T-helper 17 cell (primary cell): Measurements from ENCODE around the gene CYP39A1. TPM values are rescaled to one million over a fixed set of nuclear protein-coding genes. Genes with fewer than 3 reads are reported as not detected.

Experiments
- ATAC-seq: fragments of 150-1000 bp; cut with Tn5 transposase; 2 replicates; pipeline ENCODE4 v1.10.0; 2021; ENCODE audit warnings: mild to moderate bottlenecking, moderate library complexity
- DNase-seq, 3 donors: peaks; one replicate each; pipeline versions ENCODE4 v3.0.0 to v3.0.0-alpha.2; 2020 to 2021
- H3K9me3 ChIP-seq: one replicate; pipeline ENCODE4 v1.7.0; 2013; ENCODE audit warnings: low read length, mild to moderate bottlenecking; ENCODE audit not compliant: control insufficient read depth, poor library complexity, severe bottlenecking
- H3K27ac Mint-ChIP-seq: one replicate; pipeline ENCODE4 v1.8.0; 2022; ENCODE audit warnings: mild to moderate bottlenecking, moderate library complexity, mixed read lengths
- H3K27me3 Mint-ChIP-seq: one replicate; pipeline ENCODE4 v1.8.0; 2022; ENCODE audit warnings: mixed read lengths
- H3K36me3 Mint-ChIP-seq: one replicate; pipeline ENCODE4 v1.8.0; 2022; ENCODE audit warnings: low read depth, mixed read lengths
- H3K4me1 Mint-ChIP-seq: one replicate; pipeline ENCODE4 v1.8.0; 2022; ENCODE audit warnings: mild to moderate bottlenecking, mixed read lengths
- H3K4me3 Mint-ChIP-seq: one replicate; pipeline ENCODE4 v1.8.0; 2022; ENCODE audit warnings: mild to moderate bottlenecking, moderate library complexity, mixed read lengths
- total RNA-seq, 4 donors: library from RNA in 2 of 4; stranded (reverse) in 2 of 4; gene quantifications; one replicate each; pipeline ENCODE4 v1.2.3 and lab custom pipeline; 2022 to 2026

CYP39A1 gene
- total RNA-seq, 2 donors from 2014 or later: not detected

DNA sequence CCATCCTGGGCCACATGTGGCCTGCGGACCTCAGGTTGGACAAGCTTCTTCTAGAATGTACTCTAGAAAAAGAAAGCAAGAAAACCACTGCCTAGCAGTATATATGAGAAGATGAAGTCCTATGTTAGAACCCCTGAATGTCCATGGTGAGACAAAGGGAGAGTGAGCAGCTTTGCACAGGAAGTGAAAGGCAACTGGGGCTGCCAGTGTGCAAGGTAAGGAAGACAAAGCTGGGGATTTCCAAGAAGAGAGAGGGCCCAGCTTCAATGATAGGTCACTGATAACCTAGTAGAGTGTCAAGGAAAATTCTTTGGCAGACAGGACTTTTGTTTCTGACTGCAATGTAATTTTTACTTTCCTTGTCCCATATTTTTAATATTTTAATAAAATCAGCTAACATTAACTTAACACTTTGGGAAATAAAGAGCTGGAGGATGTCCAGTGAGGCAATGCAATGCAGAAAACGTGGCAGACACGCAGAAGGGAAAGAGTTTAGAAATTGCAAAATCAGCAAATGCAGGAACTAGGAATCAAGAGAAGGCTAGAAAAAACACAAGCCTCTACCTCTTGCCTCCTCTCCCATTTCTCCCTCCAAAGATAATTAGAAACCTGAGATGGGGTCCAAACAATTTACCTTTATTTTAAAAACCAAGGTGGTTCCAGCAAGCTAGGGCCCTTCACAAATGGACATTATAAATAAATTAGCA, 47.4 kb downstream of the CYP39A1 start:
- no peaks in the 10 kb centered on the region for H3K36me3 Mint-ChIP-seq
- H3K27me3 Mint-ChIP-seq: peaks cover 23% of the 10 kb centered on the region
- DNase-seq: no peak
- H3K27ac Mint-ChIP-seq: no peak overlapping the region
- no peak overlapping the region for H3K4me3 Mint-ChIP-seq
- no peak for ATAC-seq
- no peaks in the 10 kb centered on the region for H3K9me3 ChIP-seq
- peaks cover 2% of the 10 kb centered on the region for H3K4me1 Mint-ChIP-seq

DNA sequence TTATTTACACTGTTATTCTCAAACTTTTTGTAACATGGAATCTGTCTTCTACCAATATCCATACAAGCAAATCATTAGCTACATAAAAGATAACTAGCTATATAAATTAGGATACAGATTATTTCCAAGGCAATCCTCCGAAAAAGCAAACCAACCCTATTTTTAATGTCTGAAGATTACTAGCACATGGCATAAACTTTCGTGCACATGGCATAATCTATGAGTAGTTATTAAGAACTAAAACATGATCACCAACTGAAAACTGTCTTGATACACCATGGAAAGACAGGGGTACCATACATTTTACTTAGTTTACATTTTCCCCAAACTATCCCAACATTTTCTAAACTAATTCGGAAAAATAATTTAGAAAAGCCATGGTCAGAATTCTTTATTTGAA, 54.4 kb downstream of the CYP39A1 start:
- Mint-ChIP-seq H3K27me3 (peaks cover 15% of the 10 kb centered on the region), H3K4me1 (peaks cover 2% of the 10 kb centered on the region), H3K27ac (no peak overlapping the region), H3K36me3 (no peaks in the 10 kb centered on the region), H3K4me3 (no peak overlapping the region)
- no peak for DNase-seq
- ATAC-seq: no peak
- H3K9me3 ChIP-seq: no peaks in the 10 kb centered on the region

DNA sequence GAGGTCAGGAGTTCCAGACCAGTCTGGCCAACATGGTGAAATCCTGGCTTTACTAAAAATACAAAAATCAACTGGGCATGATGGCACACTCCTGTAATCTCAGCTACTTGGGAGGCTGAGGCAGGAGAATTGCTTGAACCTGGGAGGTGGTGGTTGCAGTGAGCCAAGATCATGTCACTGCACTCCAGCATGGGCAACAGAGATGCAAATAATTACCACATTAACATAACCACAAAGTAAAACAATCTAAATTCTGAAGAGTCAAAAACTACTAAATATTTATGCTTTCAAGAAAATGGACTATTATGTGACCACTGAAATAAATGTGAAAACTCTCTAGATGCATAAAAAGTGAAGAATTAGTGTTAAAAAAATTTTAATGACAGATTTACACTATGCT, 59.9 kb downstream of the CYP39A1 start:
- Mint-ChIP-seq H3K4me1 (no peaks in the 10 kb centered on the region), H3K27ac (no peak overlapping the region), H3K36me3 (no peaks in the 10 kb centered on the region), H3K4me3 (no peak overlapping the region), H3K27me3 (peaks cover 19% of the 10 kb centered on the region)
- no peak for ATAC-seq
- DNase-seq: no peak
- no peaks in the 10 kb centered on the region for H3K9me3 ChIP-seq

DNA sequence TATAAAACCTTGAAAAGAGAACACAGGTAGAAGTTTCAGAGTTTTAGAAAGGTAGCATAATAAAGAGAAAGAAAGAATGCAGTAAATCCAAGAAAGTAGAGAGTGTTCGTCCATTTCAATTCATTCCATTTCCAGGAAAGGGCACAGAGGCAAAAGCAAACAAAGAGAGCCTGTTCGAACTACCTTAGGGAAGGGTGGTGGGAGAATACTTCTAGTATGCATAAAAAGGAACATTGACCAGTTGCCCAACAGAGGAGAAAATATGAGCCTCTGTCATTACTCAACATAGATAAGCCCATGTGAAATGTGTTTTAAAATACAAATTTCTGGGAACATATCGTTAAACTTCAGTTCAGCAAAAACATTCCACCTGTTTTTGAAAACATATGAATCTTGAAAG, 60.6 kb downstream of the CYP39A1 start:
- Mint-ChIP-seq H3K4me1 (no peaks in the 10 kb centered on the region), H3K27ac (no peak overlapping the region), H3K36me3 (no peaks in the 10 kb centered on the region), H3K4me3 (no peak overlapping the region), H3K27me3 (peaks cover 19% of the 10 kb centered on the region)
- H3K9me3 ChIP-seq: no peaks in the 10 kb centered on the region
- ATAC-seq: no peak
- no peak for DNase-seq

DNA sequence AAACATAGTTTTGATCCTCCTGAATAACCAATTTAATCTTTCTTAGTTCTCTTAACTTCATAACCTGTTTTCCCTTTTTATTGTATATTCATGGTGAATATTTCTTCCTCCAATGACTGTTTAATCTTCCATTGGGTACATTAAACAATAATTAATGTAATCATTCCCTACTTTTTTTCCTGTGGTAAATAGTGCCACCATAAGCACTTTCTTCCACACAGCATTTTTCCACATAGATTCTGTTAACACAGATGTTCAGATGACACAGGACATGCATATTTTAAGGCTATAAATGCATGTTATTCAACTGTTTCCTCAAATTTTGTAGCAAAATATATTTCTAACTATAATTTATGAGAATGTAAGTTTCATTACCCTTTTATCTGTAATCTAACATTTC, 61.9 kb downstream of the CYP39A1 start:
- Mint-ChIP-seq H3K27me3 (peaks cover 23% of the 10 kb centered on the region), H3K36me3 (no peaks in the 10 kb centered on the region), H3K4me1 (no peaks in the 10 kb centered on the region), H3K27ac (no peak overlapping the region), H3K4me3 (no peak overlapping the region)
- no peak for DNase-seq
- H3K9me3 ChIP-seq: no peaks in the 10 kb centered on the region
- no peak for ATAC-seq

DNA sequence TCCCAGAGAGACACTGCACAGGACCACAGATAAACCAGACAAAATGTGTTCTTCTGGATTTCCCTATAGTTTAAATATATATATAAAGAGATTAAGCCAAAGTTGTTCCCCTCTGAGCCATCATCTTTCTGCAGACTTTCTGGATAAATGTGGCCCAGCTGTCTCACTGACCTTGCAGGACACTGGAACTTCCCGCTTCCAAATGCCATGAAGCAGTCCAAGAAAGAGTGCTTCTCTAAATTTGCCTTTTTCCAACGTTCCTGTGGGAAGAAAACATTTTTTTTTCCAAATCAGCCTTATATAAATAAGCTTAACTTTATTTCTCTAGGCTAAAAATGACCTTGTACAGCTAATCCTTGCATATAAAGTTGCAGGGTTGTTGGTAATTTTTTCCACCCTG, 65.7 kb downstream of the CYP39A1 start:
- no peak for DNase-seq
- Mint-ChIP-seq H3K36me3 (peaks cover 2% of the 10 kb centered on the region), H3K4me3 (no peak overlapping the region), H3K27me3 (peaks cover 40% of the 10 kb centered on the region), H3K4me1 (no peaks in the 10 kb centered on the region), H3K27ac (no peak overlapping the region)
- ATAC-seq: no peak
- H3K9me3 ChIP-seq: no peaks in the 10 kb centered on the region

DNA sequence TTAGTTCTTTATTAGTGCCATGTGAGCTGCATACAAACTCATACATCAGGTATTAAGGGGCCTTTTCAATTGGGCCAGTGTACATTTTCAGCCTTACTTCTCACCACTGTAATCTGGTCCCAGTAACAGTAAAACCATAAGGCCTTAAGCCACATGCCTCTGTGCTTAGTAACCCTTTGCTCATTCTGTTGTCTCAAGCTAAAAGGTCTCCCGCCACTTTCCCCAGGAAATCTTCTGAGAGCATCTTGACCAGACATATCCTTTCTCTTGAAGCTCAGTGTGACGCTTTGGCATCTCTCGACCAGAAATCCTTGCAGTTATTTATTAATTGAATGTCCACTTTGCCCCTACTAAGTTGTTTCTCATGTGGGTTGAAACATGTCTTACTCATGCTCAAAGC, 68.0 kb downstream of the CYP39A1 start:
- no peaks in the 10 kb centered on the region for H3K9me3 ChIP-seq
- Mint-ChIP-seq H3K4me1 (no peaks in the 10 kb centered on the region), H3K27me3 (peaks cover 34% of the 10 kb centered on the region), H3K4me3 (no peak overlapping the region), H3K27ac (no peak overlapping the region), H3K36me3 (peaks cover 2% of the 10 kb centered on the region)
- ATAC-seq: no peak
- no peak for DNase-seq

DNA sequence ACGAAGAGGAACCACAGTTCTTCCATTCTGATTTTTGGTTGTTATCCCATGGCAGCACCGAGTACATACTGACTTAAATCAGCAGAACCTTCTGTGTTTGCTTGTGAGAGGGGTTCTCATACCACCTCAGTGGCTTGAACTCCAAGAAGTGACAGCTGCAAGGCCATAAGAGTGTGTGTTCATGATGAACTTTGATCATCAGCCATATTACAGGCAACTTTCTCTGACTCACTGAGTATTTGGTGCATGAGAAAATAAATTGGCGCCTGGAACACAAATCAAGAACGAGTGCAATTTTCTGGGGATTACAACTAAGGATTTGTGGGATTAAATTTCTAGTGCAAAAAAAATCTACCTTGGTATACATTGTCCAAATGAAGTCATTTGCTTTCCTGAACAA, 68.9 kb downstream of the CYP39A1 start:
- ATAC-seq (no peak), DNase-seq (no peak)
- Mint-ChIP-seq H3K27me3 (peaks cover 25% of the 10 kb centered on the region), H3K4me3 (no peak overlapping the region), H3K27ac (no peak overlapping the region), H3K4me1 (no peaks in the 10 kb centered on the region), H3K36me3 (peaks cover 2% of the 10 kb centered on the region)
- H3K9me3 ChIP-seq: no peaks in the 10 kb centered on the region

DNA sequence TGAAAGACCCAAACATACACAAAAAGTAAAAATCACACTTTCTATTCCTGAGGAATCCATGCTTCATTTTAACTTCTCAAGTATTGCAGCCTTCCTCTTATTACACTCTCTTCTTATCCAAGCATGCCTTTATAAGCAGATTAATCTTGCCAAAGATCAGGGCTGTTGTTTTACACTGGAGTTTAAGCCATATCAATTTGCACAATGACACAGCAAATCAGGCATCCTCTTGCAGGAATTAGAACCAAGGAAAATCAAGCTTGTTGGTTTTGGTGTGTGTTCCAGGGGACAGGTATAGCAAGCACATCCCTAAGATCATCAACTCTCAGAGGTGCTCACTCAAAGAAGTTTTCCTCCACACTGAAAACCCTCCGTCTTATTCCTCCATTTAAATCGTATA, 69.5 kb downstream of the CYP39A1 start:
- Mint-ChIP-seq H3K36me3 (peaks cover 2% of the 10 kb centered on the region), H3K27me3 (peaks cover 21% of the 10 kb centered on the region), H3K4me3 (no peak overlapping the region), H3K27ac (no peak overlapping the region), H3K4me1 (no peaks in the 10 kb centered on the region)
- H3K9me3 ChIP-seq: no peaks in the 10 kb centered on the region
- ATAC-seq (no peak), DNase-seq (no peak)

DNA sequence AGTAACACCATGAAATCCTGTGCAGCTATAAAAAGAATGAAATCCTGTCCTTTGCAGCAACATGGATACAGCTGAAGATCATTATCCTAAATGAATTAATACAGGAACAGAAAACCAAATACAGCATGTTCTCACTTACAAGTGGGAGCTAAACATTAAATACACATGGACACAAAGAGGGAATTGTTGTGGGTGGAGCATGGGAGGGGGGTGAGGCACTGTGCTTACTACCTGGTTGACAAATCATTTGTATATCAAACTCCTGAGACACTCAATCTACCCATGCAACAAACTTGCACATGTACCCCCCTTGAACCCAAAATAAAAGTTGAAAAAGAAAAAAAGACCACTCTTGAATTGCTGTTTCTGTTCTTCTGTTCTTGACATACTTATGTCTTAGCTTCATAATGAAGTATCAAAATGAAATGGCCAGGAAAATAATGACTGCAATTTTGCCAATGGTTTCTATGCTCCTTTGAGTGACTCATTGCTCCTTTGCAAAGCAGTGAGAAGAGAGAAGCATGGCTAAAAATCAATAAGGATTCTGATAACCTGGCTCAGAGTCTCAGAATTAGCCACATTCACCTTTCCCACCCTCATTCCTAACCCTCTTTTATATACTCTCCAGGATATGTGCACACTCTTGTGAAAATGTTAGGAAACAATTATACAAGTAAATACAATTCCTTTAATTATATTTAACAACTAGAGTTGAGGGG, 71.0 kb downstream of the CYP39A1 start:
- Mint-ChIP-seq H3K27me3 (peaks cover 21% of the 10 kb centered on the region), H3K4me1 (no peaks in the 10 kb centered on the region), H3K4me3 (no peak overlapping the region), H3K36me3 (peaks cover 2% of the 10 kb centered on the region), H3K27ac (no peak overlapping the region)
- H3K9me3 ChIP-seq: no peaks in the 10 kb centered on the region
- ATAC-seq (no peak), DNase-seq (no peak)

DNA sequence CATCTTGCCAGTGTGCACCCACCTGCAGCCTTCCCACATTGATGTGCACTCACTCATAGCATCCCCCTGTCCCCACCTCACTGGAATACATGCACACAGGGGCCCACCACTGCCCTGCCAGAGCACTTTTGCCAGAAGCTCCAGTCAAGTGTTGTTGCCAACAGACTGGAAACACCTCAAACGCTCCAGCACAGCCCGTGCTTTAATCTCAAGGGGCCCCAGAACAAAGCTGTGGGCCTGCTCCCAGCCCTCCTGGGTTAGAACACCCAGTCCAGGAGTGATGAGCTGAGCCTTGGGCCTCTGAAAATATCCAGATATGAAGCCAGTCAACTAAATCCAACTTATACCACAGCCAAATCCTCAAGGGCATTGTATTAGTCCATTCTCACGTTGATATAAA, 77.1 kb downstream of the CYP39A1 start:
- ATAC-seq (no peak), DNase-seq (no peak)
- no peak overlapping the region for H3K27ac Mint-ChIP-seq
- no peaks in the 10 kb centered on the region for H3K4me1 Mint-ChIP-seq
- no peaks in the 10 kb centered on the region for H3K36me3 Mint-ChIP-seq
- no peak overlapping the region for H3K4me3 Mint-ChIP-seq
- peaks cover 2% of the 10 kb centered on the region for H3K9me3 ChIP-seq
- peaks cover 23% of the 10 kb centered on the region for H3K27me3 Mint-ChIP-seq

DNA sequence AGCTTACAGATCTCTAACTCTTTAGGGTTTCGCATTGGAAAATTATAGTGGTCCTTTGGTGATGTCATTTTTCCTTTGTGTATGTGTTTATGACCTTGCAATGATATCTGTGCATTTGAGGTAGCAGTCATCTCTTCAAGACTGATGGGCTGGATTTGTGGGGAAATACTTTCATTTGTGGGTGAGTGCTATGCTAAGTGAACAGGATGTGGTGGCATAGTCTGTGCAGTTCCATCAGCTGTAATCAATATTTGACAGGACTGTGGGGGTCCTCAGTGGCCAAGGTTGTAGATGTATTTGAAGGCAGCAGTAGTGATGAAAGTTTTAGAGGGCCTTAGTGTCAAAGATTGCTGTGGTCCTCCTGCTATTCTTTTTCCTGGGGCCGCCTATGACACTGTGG, 79.5 kb downstream of the CYP39A1 start:
- no peak overlapping the region for H3K27ac Mint-ChIP-seq
- ATAC-seq (no peak), DNase-seq (no peak)
- peaks cover 2% of the 10 kb centered on the region for H3K9me3 ChIP-seq
- H3K27me3 Mint-ChIP-seq: peaks cover 23% of the 10 kb centered on the region
- H3K36me3 Mint-ChIP-seq: no peaks in the 10 kb centered on the region
- no peaks in the 10 kb centered on the region for H3K4me1 Mint-ChIP-seq
- H3K4me3 Mint-ChIP-seq: no peak overlapping the region

DNA sequence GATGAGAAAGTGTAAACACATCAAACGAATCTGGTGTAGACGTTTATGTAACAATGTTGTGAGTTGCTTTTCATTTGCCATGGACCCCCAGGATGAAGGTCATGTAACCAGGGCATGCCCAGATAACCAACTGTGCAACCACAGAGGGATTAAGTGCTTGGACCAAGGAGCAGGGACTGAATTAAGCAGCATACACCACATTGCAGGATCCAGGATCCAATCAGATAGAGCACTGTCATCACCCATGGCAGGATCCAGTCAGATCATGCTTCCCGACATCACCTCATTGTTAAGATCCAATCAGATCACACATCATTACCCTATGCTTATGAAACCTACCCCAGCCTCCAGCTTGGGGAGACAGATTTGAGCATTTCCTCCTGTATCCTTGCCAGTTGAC, 87.1 kb downstream of the CYP39A1 start:
- DNase-seq (no peak), ATAC-seq (no peak)
- H3K9me3 ChIP-seq: no peaks in the 10 kb centered on the region
- Mint-ChIP-seq H3K27ac (no peak overlapping the region), H3K27me3 (peaks cover 7% of the 10 kb centered on the region), H3K36me3 (no peaks in the 10 kb centered on the region), H3K4me1 (no peaks in the 10 kb centered on the region), H3K4me3 (no peak overlapping the region)

DNA sequence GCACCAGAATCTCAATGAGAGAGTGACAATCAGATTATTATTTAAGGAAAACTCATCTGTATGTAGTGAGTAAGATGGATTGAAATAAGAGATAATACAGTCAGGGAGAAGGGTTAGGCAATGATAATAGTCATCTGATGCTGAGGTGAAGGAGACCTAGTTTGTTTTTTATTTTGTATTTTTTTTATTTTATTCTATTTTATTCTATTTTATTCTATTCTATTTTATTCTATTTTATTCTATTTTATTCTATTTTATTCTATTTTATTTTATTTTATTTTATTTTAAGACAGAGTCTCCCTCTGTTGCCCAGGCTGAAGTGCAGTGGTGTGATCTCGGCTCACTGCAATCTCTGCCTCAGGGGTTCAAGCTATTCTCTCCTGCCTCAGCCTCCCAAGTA, 88.7 kb downstream of the CYP39A1 start:
- Mint-ChIP-seq H3K27me3 (peaks cover 10% of the 10 kb centered on the region), H3K4me1 (no peaks in the 10 kb centered on the region), H3K36me3 (no peaks in the 10 kb centered on the region), H3K27ac (no peak overlapping the region), H3K4me3 (no peak overlapping the region)
- H3K9me3 ChIP-seq: no peaks in the 10 kb centered on the region
- DNase-seq (no peak), ATAC-seq (no peak)
